Measurements from ENCODE around the gene SLX4IP. TPM values are rescaled to one million over a fixed set of nuclear protein-coding genes. Genes with fewer than 3 reads are reported as not detected.

Gene SLX4IP
- total and polyA plus RNA-seq, 8 donors, result 1.00 to 4.6 (median 2.6) TPM

- Histone ChIP-seq H3K4me3 (no peak overlapping the region), H3K36me3 (peaks cover 78 to 93% (median 82%) of the 10 kb centered on the region in 4 donors), H3K9me3 (no peaks in the 10 kb centered on the region), H3K4me1 (peaks cover 16 to 61% (median 36%) of the 10 kb centered on the region in 4 donors), H3K27ac (no peak overlapping the region), H3K27me3 (no peaks in the 10 kb centered on the region)
- 83 to 94% (median 92%) methylated on average over 7 of the region's 7 CpGs for WGBS, 5 donors
- no peak for DNase-seq
- intact Hi-C loops (cut with DNase I; ENCODE audit: low total_unique reads), result no loop called here
- TF ChIP-seq POLR2AphosphoS5 (IDR thresholded peaks at IDR 0.05) (peak in 1 of 3 donors; percentile 26), EP300 (IDR thresholded peaks at IDR 0.05) (no peak), POLR2A (IDR thresholded peaks at IDR 0.05) (no peak)
- TF ChIP-seq, protein P1, sequence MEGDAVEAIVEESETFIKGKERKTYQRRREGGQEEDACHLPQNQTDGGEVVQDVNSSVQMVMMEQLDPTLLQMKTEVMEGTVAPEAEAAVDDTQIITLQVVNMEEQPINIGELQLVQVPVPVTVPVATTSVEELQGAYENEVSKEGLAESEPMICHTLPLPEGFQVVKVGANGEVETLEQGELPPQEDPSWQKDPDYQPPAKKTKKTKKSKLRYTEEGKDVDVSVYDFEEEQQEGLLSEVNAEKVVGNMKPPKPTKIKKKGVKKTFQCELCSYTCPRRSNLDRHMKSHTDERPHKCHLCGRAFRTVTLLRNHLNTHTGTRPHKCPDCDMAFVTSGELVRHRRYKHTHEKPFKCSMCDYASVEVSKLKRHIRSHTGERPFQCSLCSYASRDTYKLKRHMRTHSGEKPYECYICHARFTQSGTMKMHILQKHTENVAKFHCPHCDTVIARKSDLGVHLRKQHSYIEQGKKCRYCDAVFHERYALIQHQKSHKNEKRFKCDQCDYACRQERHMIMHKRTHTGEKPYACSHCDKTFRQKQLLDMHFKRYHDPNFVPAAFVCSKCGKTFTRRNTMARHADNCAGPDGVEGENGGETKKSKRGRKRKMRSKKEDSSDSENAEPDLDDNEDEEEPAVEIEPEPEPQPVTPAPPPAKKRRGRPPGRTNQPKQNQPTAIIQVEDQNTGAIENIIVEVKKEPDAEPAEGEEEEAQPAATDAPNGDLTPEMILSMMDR (IDR thresholded peaks at IDR 0.05), result no peak
Observed at GRCh38 chr20:10641893-10642292, 206.8 kb downstream of the SLX4IP start.

DNA sequence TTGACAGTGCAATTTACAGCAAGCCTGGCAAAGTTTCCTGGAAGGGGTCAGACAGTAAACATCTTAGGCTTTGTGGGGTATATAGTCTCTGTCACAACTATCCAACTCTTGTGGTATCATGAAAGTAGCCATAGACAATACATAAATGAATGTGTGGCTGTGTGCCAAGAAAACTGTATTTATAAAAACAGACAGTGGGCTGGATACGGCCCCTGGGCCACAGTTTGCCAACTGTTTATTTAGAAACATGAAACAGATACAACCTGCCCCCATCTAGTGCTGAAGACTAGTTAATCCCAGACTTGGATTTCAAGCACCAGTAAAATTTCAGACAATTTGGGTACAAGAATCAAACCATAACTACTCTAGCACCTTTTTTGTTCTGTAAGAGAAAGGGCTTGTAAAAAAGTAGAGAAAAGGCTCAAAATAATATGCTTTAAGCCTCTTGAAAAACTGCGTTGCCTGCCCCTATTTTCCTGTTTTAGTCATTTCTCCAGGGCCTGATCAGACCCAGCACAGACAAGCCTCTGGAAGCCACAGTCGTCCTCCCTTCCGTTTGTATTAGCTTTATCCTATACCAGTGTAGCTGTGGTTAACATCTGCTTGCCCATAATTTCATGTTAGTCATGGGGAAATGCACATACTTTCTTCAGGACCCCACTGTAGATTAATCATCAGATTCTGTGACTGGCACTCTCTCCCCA lies 207.9 kb downstream of the SLX4IP start:
- intact Hi-C loops (cut with DNase I; ENCODE audit: low total_unique reads), result no loop called here
- WGBS, 5 donors, result 53 to 74% (median 56%) methylated on average over 4 of the region's 4 CpGs

DNA sequence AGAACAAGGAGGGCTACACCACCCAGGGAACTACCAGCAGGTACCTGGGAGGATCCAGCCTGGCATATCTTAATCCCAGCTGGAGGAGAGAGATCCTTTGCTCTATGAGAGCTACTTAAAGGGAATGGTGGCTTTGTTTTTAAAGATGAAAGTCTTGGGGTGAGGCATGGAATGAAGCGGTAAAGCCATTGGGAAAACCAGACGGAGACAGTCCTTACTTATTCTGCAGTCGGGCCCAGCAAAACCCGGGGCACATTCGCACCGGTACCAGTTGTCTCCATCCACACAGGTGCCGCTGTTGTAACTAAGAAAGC lies 208.4 kb downstream of the SLX4IP start:
- Histone ChIP-seq H3K9me3 (no peaks in the 10 kb centered on the region), H3K4me1 (peaks cover 5 to 44% (median 21%) of the 10 kb centered on the region in 4 donors), H3K36me3 (peaks cover 95 to 99% (median 98%) of the 10 kb centered on the region in 4 donors), H3K4me3 (no peak overlapping the region), H3K27me3 (no peaks in the 10 kb centered on the region), H3K27ac (peak overlapping the region in 4 of 5 donors; percentile 2 to 44 (median 30))
- no peak for DNase-seq
- 89 to 99% (median 98%) methylated on average over 7 of the region's 7 CpGs for WGBS, 5 donors
- TF ChIP-seq, protein P1 (IDR thresholded peaks at IDR 0.05), result no peak
- TF ChIP-seq POLR2AphosphoS5 (IDR thresholded peaks at IDR 0.05) (no peak), POLR2A (IDR thresholded peaks at IDR 0.05) (no peak), EP300 (IDR thresholded peaks at IDR 0.05) (no peak)
- intact Hi-C loops (cut with DNase I; ENCODE audit: low total_unique reads), result no loop called here

More for the DNA sequence above, 207.9 kb downstream of the SLX4IP start:
- Histone ChIP-seq H3K27ac (peak overlapping the region in 4 of 5 donors; percentile 2 to 44 (median 19)), H3K4me1 (peaks cover 6 to 49% (median 24%) of the 10 kb centered on the region in 4 donors), H3K4me3 (no peak overlapping the region), H3K36me3 (peaks cover 90 to 99% (median 93%) of the 10 kb centered on the region in 4 donors), H3K27me3 (no peaks in the 10 kb centered on the region), H3K9me3 (no peaks in the 10 kb centered on the region)
- no peak for DNase-seq
- no peak for TF ChIP-seq EP300 (IDR thresholded peaks at IDR 0.05)
- TF ChIP-seq, protein P1 (IDR thresholded peaks at IDR 0.05), result no peak
- TF ChIP-seq POLR2A (IDR thresholded peaks at IDR 0.05), result no peak
- no peak for TF ChIP-seq POLR2AphosphoS5 (IDR thresholded peaks at IDR 0.05)

DNA sequence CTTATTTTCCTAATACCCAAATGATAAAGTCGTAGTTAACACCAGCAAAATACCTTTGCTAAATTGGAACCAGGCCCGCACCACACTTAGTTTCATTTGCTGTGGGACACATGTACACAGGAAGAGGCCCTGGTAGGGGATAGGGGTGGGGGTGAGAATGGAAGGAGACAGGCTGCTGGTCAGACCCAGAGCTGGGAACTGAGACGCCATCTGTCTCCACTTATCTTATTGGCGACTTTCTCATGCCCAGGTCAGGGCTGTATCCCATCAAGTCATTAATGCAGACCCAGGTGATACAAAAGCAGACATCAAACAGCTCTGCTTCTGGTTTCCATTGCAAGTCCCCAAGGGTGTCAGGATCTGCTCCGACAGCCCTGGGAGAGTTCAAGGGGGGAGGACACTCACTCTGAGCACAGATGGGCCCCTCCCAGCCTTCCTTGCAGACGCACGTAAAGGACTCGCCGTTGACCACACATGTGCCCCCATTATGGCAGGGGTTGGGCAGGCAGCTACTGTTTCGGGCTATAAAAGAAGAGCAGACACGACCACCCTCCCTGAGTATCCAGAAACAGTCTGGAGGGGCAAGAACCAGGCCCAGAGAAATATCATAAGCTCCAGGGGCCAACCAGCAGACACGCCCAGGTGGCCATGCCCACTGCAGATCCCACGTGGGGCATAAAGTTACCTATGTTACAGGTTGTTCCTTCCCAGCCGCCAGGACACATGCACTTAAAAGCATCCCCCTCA lies 209.5 kb downstream of the SLX4IP start:
- intact Hi-C loops (cut with DNase I; ENCODE audit: low total_unique reads), result no loop called here
- Histone ChIP-seq H3K4me1 (peaks cover 5 to 33% (median 17%) of the 10 kb centered on the region in 4 donors), H3K27ac (peak overlapping the region in 3 of 5 donors; percentile 25 to 42 (median 36)), H3K4me3 (no peak overlapping the region), H3K27me3 (no peaks in the 10 kb centered on the region), H3K36me3 (peaks cover 98 to 100% (median 100%) of the 10 kb centered on the region in 4 donors), H3K9me3 (no peaks in the 10 kb centered on the region)
- WGBS, 5 donors, result 74 to 82% (median 81%) methylated on average over 12 to 14 of the region's 14 CpGs
- DNase-seq, result no peak
- no peak for TF ChIP-seq POLR2A (IDR thresholded peaks at IDR 0.05)
